CD4-positive, alpha-beta memory T cell (primary cell): ENCODE data around the gene CLIP2. TPM values are rescaled to one million over a fixed set of nuclear protein-coding genes. Genes with fewer than 3 reads are reported as not detected.
"Not testable (repeated sequence)": the region's sequence is repeated elsewhere in the genome, so short reads cannot be mapped to it uniquely, and the experiment has no call there.

Experiments used
- CTCF ChIA-PET: fragments of 350-600 bp; sonication (Branson Sonifier 250); formaldehyde crosslinking; loops from one replicate; lab custom pipeline; 2021; ENCODE audit warnings: inconsistent platforms; ENCODE audit not compliant: partially characterized antibody; lab: Charles Lee
- POLR2A ChIA-PET: fragments of 350-600 bp; sonication (Branson Sonifier 250); formaldehyde crosslinking; loops from one replicate; lab custom pipeline; 2021; ENCODE audit not compliant: partially characterized antibody; lab: Charles Lee
- DNase-seq, 5 donors: peaks; one replicate each; pipeline versions ENCODE4 v3.0.0 to v3.0.0-alpha.2; 2020 to 2022; ENCODE audit warnings: mixed read lengths in 1 of 5
- H3K27ac ChIP-seq: one replicate; pipeline ENCODE4 v1.7.0; 2013; ENCODE audit warnings: low read depth, low read length
- H3K27me3 ChIP-seq: 2 replicates; pipeline ENCODE4 v1.7.0; 2013; ENCODE audit warnings: mild to moderate bottlenecking, low read length, moderate library complexity; ENCODE audit not compliant: insufficient read depth
- H3K36me3 ChIP-seq: 2 replicates; pipeline ENCODE4 v1.7.0; 2013; ENCODE audit warnings: mild to moderate bottlenecking, low read length, moderate library complexity; ENCODE audit not compliant: insufficient read depth
- H3K4me1 ChIP-seq: 2 replicates; pipeline ENCODE4 v1.7.0; 2013; ENCODE audit warnings: mild to moderate bottlenecking, low read length, moderate library complexity; ENCODE audit not compliant: insufficient read depth
- H3K4me3 ChIP-seq, 2 donors: one replicate each; pipeline ENCODE4 v1.7.0; 2013; ENCODE audit warnings: low read length in 2 of 2, mild to moderate bottlenecking in 1 of 2
- H3K9me3 ChIP-seq, 2 donors: one replicate each; pipeline ENCODE4 v1.7.0; 2013; ENCODE audit warnings: low read length in 2 of 2, control low read depth in 1 of 2; ENCODE audit not compliant: control insufficient read depth in 1 of 2
- H3K27ac Mint-ChIP-seq, 7 donors: one replicate each; pipeline ENCODE4 v1.8.0; 2020 to 2021; ENCODE audit warnings: mixed read lengths in 7 of 7, mild to moderate bottlenecking in 6 of 7, inconsistent platforms in 3 of 7, moderate library complexity in 3 of 7
- H3K27me3 Mint-ChIP-seq, 2 donors: one replicate each; pipeline ENCODE4 v1.8.0; 2020 to 2021; ENCODE audit warnings: mixed read lengths in 2 of 2
- H3K36me3 Mint-ChIP-seq, 2 donors: one replicate each; pipeline ENCODE4 v1.8.0; 2020 to 2021; ENCODE audit warnings: mixed read lengths in 2 of 2, inconsistent platforms in 1 of 2, mild to moderate bottlenecking in 1 of 2
- H3K4me1 Mint-ChIP-seq, 4 donors: one replicate each; pipeline ENCODE4 v1.8.0; 2020 to 2021; ENCODE audit warnings: mixed read lengths in 4 of 4, mild to moderate bottlenecking in 1 of 4
- H3K4me3 Mint-ChIP-seq, 8 donors: one replicate each; pipeline ENCODE4 v1.8.0; 2020 to 2021; ENCODE audit warnings: mixed read lengths in 8 of 8, mild to moderate bottlenecking in 7 of 8, moderate library complexity in 6 of 8, inconsistent platforms in 3 of 8
- H3K9me3 Mint-ChIP-seq, 8 donors: one replicate each; pipeline ENCODE4 v1.8.0; 2020 to 2021; ENCODE audit warnings: mixed read lengths in 8 of 8, mild to moderate bottlenecking in 5 of 8, inconsistent platforms in 3 of 8, moderate library complexity in 1 of 8
- intact Hi-C: fragments of 100-400 bp; cut with micrococcal nuclease; formaldehyde crosslinking; loops from one replicate; pipeline ENCODE4 v1.15.1; 2023
- polyA plus RNA-seq, 2 donors: library from polyadenylated mRNA; unstranded; fragments of 300-500 nt; fragmentation: Illumina TruSeq; gene quantifications; one replicate each; pipeline ENCODE4 v1.2.3, GENCODE V29; 2021
- total RNA-seq, 2 experiments: library from RNA; stranded (reverse); gene quantifications; one replicate each; pipeline ENCODE4 v1.2.3, GENCODE V29; 2021

Gene CLIP2
- total and polyA plus RNA-seq, 4 experiments from 2014 or later: 0.15 to 5.7 (median 1.7) TPM

- POLR2A ChIA-PET: no interaction called here
These were observed 31.5 kb downstream of the CLIP2 start for GRCh38 chr7:74320645-74321221.

GRCh38 chr7:74322892-74323291 lies 33.7 kb downstream of the CLIP2 start:
- H3K9me3 Mint-ChIP-seq, H3K36me3 ChIP-seq, H3K27ac ChIP-seq, H3K27me3 ChIP-seq, H3K9me3 ChIP-seq, DNase-seq, H3K4me1 Mint-ChIP-seq, intact Hi-C loops, H3K27me3 Mint-ChIP-seq, H3K4me1 ChIP-seq, POLR2A ChIA-PET, H3K36me3 Mint-ChIP-seq, CTCF ChIA-PET, H3K4me3 Mint-ChIP-seq, H3K27ac Mint-ChIP-seq, H3K4me3 ChIP-seq: not testable (repeated sequence)

More at GRCh38 chr7:74320645-74321221, 31.5 kb downstream of the CLIP2 start:
- Mint-ChIP-seq H3K9me3 (no peaks in the 10 kb centered on the region), H3K27ac (peak overlapping the region in 3 of 7 donors; percentile 4 to 10 (median 5)), H3K27me3 (no peaks in the 10 kb centered on the region), H3K36me3 (peaks cover 0 to 4% of the 10 kb centered on the region in 2 donors), H3K4me1 (peaks cover 0 to 2% (median 0%) of the 10 kb centered on the region in 4 donors), H3K4me3 (no peak overlapping the region)
- Histone ChIP-seq H3K27ac (no peak overlapping the region), H3K4me3 (no peak overlapping the region), H3K36me3 (no peaks in the 10 kb centered on the region), H3K9me3 (no peaks in the 10 kb centered on the region), H3K4me1 (no peaks in the 10 kb centered on the region), H3K27me3 (no peaks in the 10 kb centered on the region)
- CTCF ChIA-PET: interaction anchor here (1.2 kb wide), 1 partner anchor 80 kb away, joined by 3 read pairs; no protein-coding TSS in a partner anchor
- DNase-seq: no peak
- intact Hi-C loops: no loop called here

- H3K9me3 Mint-ChIP-seq: no peaks in the 10 kb centered on the region
These were observed 35.5 kb downstream of the CLIP2 start for GRCh38 chr7:74324531-74325209.

GRCh38 chr7:74325210-74325565 lies 36.0 kb downstream of the CLIP2 start:
- Mint-ChIP-seq H3K9me3 (no peaks in the 10 kb centered on the region), H3K27ac (no peak overlapping the region), H3K4me3 (no peak overlapping the region), H3K36me3 (no peaks in the 10 kb centered on the region), H3K27me3 (no peaks in the 10 kb centered on the region), H3K4me1 (no peaks in the 10 kb centered on the region)
- Histone ChIP-seq H3K4me1 (no peaks in the 10 kb centered on the region), H3K27me3 (no peaks in the 10 kb centered on the region), H3K9me3 (no peaks in the 10 kb centered on the region), H3K36me3 (no peaks in the 10 kb centered on the region), H3K4me3 (no peak overlapping the region), H3K27ac (no peak overlapping the region)
- ChIA-PET CTCF (no interaction called here), POLR2A (no interaction called here)
- intact Hi-C loops: no loop called here
- no peak for DNase-seq

More at GRCh38 chr7:74324531-74325209, 35.5 kb downstream of the CLIP2 start:
- intact Hi-C loops: no loop called here
- Mint-ChIP-seq H3K36me3 (no peaks in the 10 kb centered on the region), H3K27ac (no peak overlapping the region), H3K27me3 (no peaks in the 10 kb centered on the region), H3K4me3 (no peak overlapping the region), H3K4me1 (no peaks in the 10 kb centered on the region)
- H3K36me3 ChIP-seq: no peaks in the 10 kb centered on the region
- DNase-seq: no peak
- H3K27ac ChIP-seq: no peak overlapping the region
- no peaks in the 10 kb centered on the region for H3K9me3 ChIP-seq
- CTCF ChIA-PET: no interaction called here
- POLR2A ChIA-PET: no interaction called here
- H3K27me3 ChIP-seq: no peaks in the 10 kb centered on the region
- no peak overlapping the region for H3K4me3 ChIP-seq
- no peaks in the 10 kb centered on the region for H3K4me1 ChIP-seq

- Histone ChIP-seq H3K4me1 (no peaks in the 10 kb centered on the region), H3K36me3 (no peaks in the 10 kb centered on the region), H3K27me3 (no peaks in the 10 kb centered on the region), H3K9me3 (no peaks in the 10 kb centered on the region), H3K4me3 (no peak overlapping the region), H3K27ac (no peak overlapping the region)
- H3K27me3 Mint-ChIP-seq: peaks cover 0 to 2% of the 10 kb centered on the region in 2 donors
- ChIA-PET POLR2A (no interaction called here), CTCF (interaction anchor here (1.3 kb wide), 1 partner anchor 73 kb away, joined by 3 read pairs; no protein-coding TSS in a partner anchor)
- intact Hi-C loops: no loop called here
- no peaks in the 10 kb centered on the region for H3K4me1 Mint-ChIP-seq
- H3K4me3 Mint-ChIP-seq: no peak overlapping the region
- H3K36me3 Mint-ChIP-seq: no peaks in the 10 kb centered on the region
- DNase-seq: no peak
- H3K27ac Mint-ChIP-seq: peak overlapping the region in 1 of 7 donors; percentile 3
- H3K9me3 Mint-ChIP-seq: no peaks in the 10 kb centered on the region
These were observed 40.0 kb downstream of the CLIP2 start for GRCh38 chr7:74329225-74329624.

- no peak overlapping the region for H3K27ac Mint-ChIP-seq
- H3K9me3 ChIP-seq: no peaks in the 10 kb centered on the region
- POLR2A ChIA-PET: interaction anchor here (1.3 kb wide), 1 partner anchor 19 kb away, joined by 3 read pairs; no protein-coding TSS in a partner anchor
- no peak overlapping the region for H3K27ac ChIP-seq
- H3K4me1 ChIP-seq: no peaks in the 10 kb centered on the region
- no peak overlapping the region for H3K4me3 ChIP-seq
- DNase-seq: no peak
- intact Hi-C loops: no loop called here
- no peaks in the 10 kb centered on the region for H3K9me3 Mint-ChIP-seq
- H3K4me1 Mint-ChIP-seq: no peaks in the 10 kb centered on the region
- CTCF ChIA-PET: no interaction called here
- H3K36me3 ChIP-seq: no peaks in the 10 kb centered on the region
- peaks cover 0 to 4% of the 10 kb centered on the region in 2 donors for H3K36me3 Mint-ChIP-seq
- H3K4me3 Mint-ChIP-seq: no peak overlapping the region
- no peaks in the 10 kb centered on the region for H3K27me3 ChIP-seq
- peaks cover 0 to 2% of the 10 kb centered on the region in 2 donors for H3K27me3 Mint-ChIP-seq
These were observed 43.4 kb downstream of the CLIP2 start for GRCh38 chr7:74332373-74333176.

GRCh38 chr7:74334030-74334429 lies 44.8 kb downstream of the CLIP2 start:
- H3K36me3 ChIP-seq: no peaks in the 10 kb centered on the region
- no peak overlapping the region for H3K4me3 ChIP-seq
- Mint-ChIP-seq H3K36me3 (peaks cover 0 to 4% of the 10 kb centered on the region in 2 donors), H3K4me1 (no peaks in the 10 kb centered on the region), H3K9me3 (no peaks in the 10 kb centered on the region), H3K4me3 (no peak overlapping the region), H3K27ac (no peak overlapping the region), H3K27me3 (peaks cover 0 to 2% of the 10 kb centered on the region in 2 donors)
- H3K27me3 ChIP-seq: no peaks in the 10 kb centered on the region
- intact Hi-C loops: no loop called here
- POLR2A ChIA-PET: no interaction called here
- H3K27ac ChIP-seq: no peak overlapping the region
- H3K4me1 ChIP-seq: no peaks in the 10 kb centered on the region
- no peak for DNase-seq
- no peaks in the 10 kb centered on the region for H3K9me3 ChIP-seq
- CTCF ChIA-PET: no interaction called here
